Fibroblast of skin of left quadriceps (primary cell): ENCODE measurements around the gene ZNF536.

Source experiments
- DNase-seq, 2 experiments: peaks; one replicate each; pipeline ENCODE4 v3.0.0-alpha.2; 2013; ENCODE audit warnings: low read depth in 2 of 2

Gene ZNF536

GRCh38 chr19:30562981-30563380 lies 190.8 kb downstream of the ZNF536 start:
- no peak for DNase-seq

- DNase-seq, result no peak
These were observed 191.5 kb downstream of the ZNF536 start for GRCh38 chr19:30563691-30564090.

- no peak for DNase-seq
These were observed 192.4 kb downstream of the ZNF536 start for GRCh38 chr19:30564551-30565011.

- no peak for DNase-seq
These were observed 193.5 kb downstream of the ZNF536 start for GRCh38 chr19:30565636-30566035.

- no peak for DNase-seq
These were observed 194.7 kb downstream of the ZNF536 start for GRCh38 chr19:30566681-30567420.

- DNase-seq, result peak; percentile 27 to 34
These were observed 195.5 kb downstream of the ZNF536 start for GRCh38 chr19:30567536-30568232.

GRCh38 chr19:30570194-30570593 lies 198.0 kb downstream of the ZNF536 start:
- no peak for DNase-seq

- DNase-seq, result peak in 1 of 2 experiments; percentile 10
These were observed 205.4 kb downstream of the ZNF536 start for GRCh38 chr19:30577551-30578105.

GRCh38 chr19:30579419-30579818 lies 207.2 kb downstream of the ZNF536 start:
- no peak for DNase-seq

- no peak for DNase-seq
These were observed 208.5 kb downstream of the ZNF536 start for GRCh38 chr19:30580673-30581072.

- no peak for DNase-seq
These were observed 211.9 kb downstream of the ZNF536 start for GRCh38 chr19:30584090-30584489.

GRCh38 chr19:30587869-30588268 lies 215.7 kb downstream of the ZNF536 start:
- DNase-seq, result no peak

GRCh38 chr19:30590596-30591229 lies 218.5 kb downstream of the ZNF536 start:
- DNase-seq, result no peak

GRCh38 chr19:30593356-30593755 lies 221.2 kb downstream of the ZNF536 start:
- DNase-seq, result no peak

GRCh38 chr19:30593975-30594745 lies 222.0 kb downstream of the ZNF536 start:
- no peak for DNase-seq

- no peak for DNase-seq
These were observed 224.1 kb downstream of the ZNF536 start for GRCh38 chr19:30596268-30596667.

GRCh38 chr19:30596813-30597399 lies 224.7 kb downstream of the ZNF536 start:
- no peak for DNase-seq

GRCh38 chr19:30598688-30599087 lies 226.5 kb downstream of the ZNF536 start:
- no peak for DNase-seq

- DNase-seq, result no peak
These were observed 230.6 kb downstream of the ZNF536 start for GRCh38 chr19:30602661-30603350.

GRCh38 chr19:30604657-30605056 lies 232.5 kb downstream of the ZNF536 start:
- no peak for DNase-seq

- DNase-seq, result no peak
These were observed 233.1 kb downstream of the ZNF536 start for GRCh38 chr19:30605333-30605732.
